WTC11 (cell line): ENCODE results near the gene CDCA5. TPM values are rescaled to one million over a fixed set of nuclear protein-coding genes. Genes with fewer than 3 reads are reported as not detected.

Experiments
- AR ChIP-seq: fragments of 250-450 bp; sonication (Bioruptor Pico); IDR thresholded peaks from 2 replicates; pipeline ENCODE4 v1.9.0; 2021; ENCODE audit warnings: mild to moderate bottlenecking
- CBFB ChIP-seq: sonication (generic); formaldehyde crosslinking; IDR thresholded peaks from 2 replicates; pipeline ENCODE4 v1.8.1; 2022; ENCODE audit warnings: mild to moderate bottlenecking, low read depth, missing genetic modification reagents
- CREM ChIP-seq: sonication (generic); formaldehyde crosslinking; IDR thresholded peaks from 2 replicates; pipeline ENCODE4 v1.8.1; 2022; ENCODE audit warnings: mild to moderate bottlenecking, missing genetic modification reagents, moderate library complexity
- E2F1 ChIP-seq: sonication (generic); formaldehyde crosslinking; IDR thresholded peaks from 2 replicates; pipeline ENCODE4 v1.8.0; 2022; ENCODE audit warnings: mild to moderate bottlenecking, missing genetic modification reagents
- ETV6 ChIP-seq: sonication (generic); formaldehyde crosslinking; IDR thresholded peaks from 2 replicates; pipeline ENCODE4 v1.8.1; 2022; ENCODE audit warnings: mild to moderate bottlenecking, missing genetic modification reagents
- FOXP4 ChIP-seq: sonication (generic); formaldehyde crosslinking; IDR thresholded peaks from 2 replicates; pipeline ENCODE4 v1.8.0; 2022; ENCODE audit warnings: mild to moderate bottlenecking, missing genetic modification reagents
- GTF2I ChIP-seq: fragments of 250-450 bp; sonication (Bioruptor Pico); conservative IDR thresholded peaks from 2 replicates; pipeline ENCODE4 v1.4.0; 2021; ENCODE audit warnings: mild to moderate bottlenecking
- HMGXB4 ChIP-seq: sonication (generic); formaldehyde crosslinking; IDR thresholded peaks from 2 replicates; pipeline ENCODE4 v1.8.1; 2023; ENCODE audit warnings: mild to moderate bottlenecking, moderate library complexity, missing genetic modification reagents
- IRF1 ChIP-seq: sonication (generic); formaldehyde crosslinking; IDR thresholded peaks from 2 replicates; pipeline ENCODE4 v1.8.0; 2023; ENCODE audit warnings: missing genetic modification reagents
- MAX ChIP-seq: sonication (generic); formaldehyde crosslinking; IDR thresholded peaks from 2 replicates; pipeline ENCODE4 v1.8.0; 2022; ENCODE audit warnings: mild to moderate bottlenecking, missing genetic modification reagents
- MLX ChIP-seq: sonication (generic); formaldehyde crosslinking; IDR thresholded peaks from 2 replicates; pipeline ENCODE4 v1.8.1; 2023; ENCODE audit warnings: mild to moderate bottlenecking, missing genetic modification reagents, moderate library complexity
- NFATC4 ChIP-seq: fragments of 250-450 bp; sonication (Bioruptor Pico); IDR thresholded peaks from 2 replicates; pipeline ENCODE4 v1.9.0; 2021; ENCODE audit warnings: mild to moderate bottlenecking
- NR2C2 ChIP-seq: sonication (generic); formaldehyde crosslinking; IDR thresholded peaks from 2 replicates; pipeline ENCODE4 v1.8.0; 2022; ENCODE audit warnings: mild to moderate bottlenecking, missing genetic modification reagents
- TCF7 ChIP-seq: sonication (generic); formaldehyde crosslinking; IDR thresholded peaks from 2 replicates; pipeline ENCODE4 v1.8.0; 2022; ENCODE audit warnings: mild to moderate bottlenecking, low read depth, missing genetic modification reagents, moderate library complexity
- ZMAT4 ChIP-seq: fragments of 250-450 bp; sonication (Bioruptor Pico); IDR thresholded peaks from 2 replicates; pipeline ENCODE4 v1.9.0; 2021; ENCODE audit warnings: mild to moderate bottlenecking
- ZNF138 ChIP-seq: sonication (generic); formaldehyde crosslinking; conservative IDR thresholded peaks from 2 replicates; pipeline ENCODE4 v1.8.1; 2022; ENCODE audit warnings: mild to moderate bottlenecking, moderate library complexity, missing genetic modification reagents
- ZNF232 ChIP-seq: sonication (generic); formaldehyde crosslinking; IDR thresholded peaks from 2 replicates; pipeline ENCODE4 v1.8.0; 2022; ENCODE audit warnings: mild to moderate bottlenecking, missing genetic modification reagents
- ZNF423 ChIP-seq: fragments of 250-450 bp; sonication (Bioruptor Pico); IDR thresholded peaks from 2 replicates; pipeline ENCODE4 v2.1.2; 2022; ENCODE audit warnings: mild to moderate bottlenecking, moderate library complexity
- ZNF425 ChIP-seq: fragments of 250-450 bp; sonication (Bioruptor Pico); conservative IDR thresholded peaks from 2 replicates; pipeline ENCODE4 v1.9.0; 2021; ENCODE audit warnings: mild to moderate bottlenecking
- ZNF532 ChIP-seq: fragments of 250-450 bp; sonication (Bioruptor Pico); IDR thresholded peaks from 2 replicates; pipeline ENCODE4 v1.9.0; 2021; ENCODE audit warnings: mild to moderate bottlenecking, borderline replicate concordance
- ZNF671 ChIP-seq: fragments of 250-450 bp; sonication (Bioruptor Pico); IDR thresholded peaks from 2 replicates; pipeline ENCODE4 v1.8.0; 2021; ENCODE audit warnings: mild to moderate bottlenecking
- total RNA-seq: library from RNA; stranded (reverse); gene quantifications from 3 replicates; pipeline ENCODE4 v1.2.3, GENCODE V29; 2021

CDCA5 gene
- total RNA-seq, 1 experiment from 2014 or later: 95.9 TPM

- TF ChIP-seq HMGXB4 (peak; percentile 89), E2F1 (CRISPR knock-in tag) (0 out of 2 replicates have a peak, but pooled peaks have one; percentile 55), ZNF423 (no peak), GTF2I (no peak), ETV6 (CRISPR knock-in tag) (peak; percentile 66), NR2C2 (no peak), ZNF425 (CRISPR knock-in tag) (no peak), FOXP4 (0 out of 2 replicates have a peak, but pooled peaks have one; percentile 64), CBFB (CRISPR knock-in tag) (0 out of 2 replicates have a peak, but pooled peaks have one; percentile 85), NFATC4 (CRISPR knock-in tag) (no peak), ZNF232 (CRISPR knock-in tag) (no peak), ZNF138 (CRISPR knock-in tag) (peak; percentile 89; the same call in 1 of the 2 replicates), AR (no peak), ZNF532 (no peak), MAX (CRISPR knock-in tag) (peak; percentile 75; the same call in 1 of the 2 replicates), TCF7 (no peak; the same call in 1 of the 2 replicates), ZMAT4 (CRISPR knock-in tag) (no peak), MLX (CRISPR knock-in tag) (no peak), ZNF671 (CRISPR knock-in tag) (no peak), CREM (CRISPR knock-in tag) (no peak), IRF1 (CRISPR knock-in tag) (0 out of 2 replicates have a peak, but pooled peaks have one; percentile 49)
Measured at GRCh38 chr11:65040847-65041622, 42.8 kb downstream of the CDCA5 start, which contains the start of gene SAC3D1 (continued).
